H1 (cell line): ENCODE results near the gene SORD. TPM values are rescaled to one million over a fixed set of nuclear protein-coding genes. Genes with fewer than 3 reads are reported as not detected.
"Not testable (repeated sequence)": the region's sequence is repeated elsewhere in the genome, so short reads cannot be mapped to it uniquely, and the experiment has no call there.

Experiments
- CTCF ChIA-PET: fragments of 300-600 bp; sonication (Branson Sonifier 250); formaldehyde crosslinking; loops from one replicate; lab custom pipeline; 2021; ENCODE audit not compliant: partially characterized antibody; lab: Charles Lee
- POLR2A ChIA-PET: fragments of 300-600 bp; sonication (Branson Sonifier 250); formaldehyde crosslinking; loops from one replicate; lab custom pipeline; 2021; ENCODE audit warnings: inconsistent platforms; ENCODE audit not compliant: partially characterized antibody; lab: Charles Lee
- DNase-seq, 2 experiments: peaks; one replicate each; pipeline versions ENCODE4 v3.0.0 to v3.0.0-alpha.2; 2010 to 2022; ENCODE audit warnings: low spot score in 2 of 2, low read depth in 1 of 2, mixed read lengths in 1 of 2
- FAIRE-seq: peaks from 2 replicates; lab custom pipeline; 2011; peaks lifted over from hg19 to GRCh38; lab: Jason Lieb, UNC
- H2AFZ ChIP-seq: 2 replicates; pipeline ENCODE4 v1.8.1; 2012; ENCODE audit warnings: low read length, inconsistent platforms
- H2AK5ac ChIP-seq: 2 replicates; pipeline ENCODE4 v1.6.1; 2013; ENCODE audit warnings: low read depth, low read length
- H2BK120ac ChIP-seq: replicated peaks from 2 replicates; pipeline ENCODE3; 2013; ENCODE audit warnings: low read depth, low read length, inconsistent platforms
- H2BK12ac ChIP-seq: 2 replicates; pipeline ENCODE4 v1.6.1; 2013; ENCODE audit warnings: low read depth, low read length
- H2BK15ac ChIP-seq: 2 replicates; pipeline ENCODE4 v1.6.1; 2013; ENCODE audit warnings: low read length
- H2BK20ac ChIP-seq: 2 replicates; pipeline ENCODE4 v1.6.1; 2013; ENCODE audit warnings: low read length
- H2BK5ac ChIP-seq: 2 replicates; pipeline ENCODE4 v1.6.1; 2013; ENCODE audit warnings: low read depth, low read length
- H3K14ac ChIP-seq: 2 replicates; pipeline ENCODE4 v1.6.1; 2013; ENCODE audit warnings: inconsistent platforms; ENCODE audit not compliant: insufficient read length
- H3K18ac ChIP-seq: 2 replicates; pipeline ENCODE4 v1.6.1; 2013; ENCODE audit warnings: low read length; ENCODE audit errors: extremely low read depth
- H3K23ac ChIP-seq: 2 replicates; pipeline ENCODE4 v1.6.1; 2013; ENCODE audit warnings: inconsistent platforms; ENCODE audit not compliant: insufficient read length
- H3K23me2 ChIP-seq: 2 replicates; pipeline ENCODE4 v1.6.1; 2013; ENCODE audit warnings: low read depth, low read length
- H3K27ac ChIP-seq: 2 replicates; pipeline ENCODE4 v1.6.1; 2011; ENCODE audit warnings: low read depth, low read length, inconsistent platforms
- H3K27me3 ChIP-seq, 4 experiments: replicated peaks in 1 of 4; 1 replicate in 1 of 4; 2 replicates in 3 of 4; pipeline versions ENCODE4 v1.6.1 to v1.8.1; 2011 to 2013; ENCODE audit warnings: low read length in 3 of 4, mild to moderate bottlenecking in 3 of 4, inconsistent platforms in 2 of 4, mixed read lengths in 2 of 4, moderate library complexity in 1 of 4; ENCODE audit not compliant: control insufficient read depth in 3 of 4, insufficient read depth in 3 of 4; ENCODE audit errors: extremely low read depth in 1 of 4
- H3K36me3 ChIP-seq, 4 experiments: 2 replicates each; pipeline versions ENCODE4 v1.6.1 to v1.8.1; 2011 to 2013; ENCODE audit warnings: mild to moderate bottlenecking in 4 of 4, low read length in 3 of 4, moderate library complexity in 2 of 4, control low read depth in 1 of 4, inconsistent platforms in 1 of 4; ENCODE audit not compliant: insufficient read depth in 4 of 4, control insufficient read depth in 2 of 4
- H3K4ac ChIP-seq: replicated peaks from 2 replicates; pipeline ENCODE3; 2013; ENCODE audit warnings: low read length, low read depth, mixed read lengths, inconsistent platforms; ENCODE audit not compliant: insufficient read length
- H3K4me1 ChIP-seq, 4 experiments: replicated peaks in 1 of 4; 1 replicate in 1 of 4; 2 replicates in 3 of 4; pipeline versions ENCODE4 v1.6.1 to v1.8.1; 2011 to 2013; ENCODE audit warnings: low read length in 3 of 4, inconsistent platforms in 2 of 4, mixed read lengths in 1 of 4; ENCODE audit not compliant: insufficient read depth in 4 of 4, control insufficient read depth in 3 of 4
- H3K4me2 ChIP-seq, 2 experiments: 2 replicates each; pipeline versions ENCODE4 v1.6.1 to v1.8.1; 2011 to 2013; ENCODE audit warnings: low read depth in 2 of 2, low read length in 2 of 2, control low read depth in 1 of 2, inconsistent platforms in 1 of 2, mild to moderate bottlenecking in 1 of 2; ENCODE audit not compliant: insufficient read depth in 1 of 2
- H3K4me3 ChIP-seq, 4 experiments: fragments of 200-600, 300-600 bp in 1 of 4; sonication (generic), shearing (Covaris generic), sonication (Bioruptor Twin) in 1 of 4; 2 replicates each; pipeline versions ENCODE4 v1.5.1 to v1.8.1; 2011 to 2016; ENCODE audit warnings: low read length in 4 of 4, low read depth in 3 of 4, control low read depth in 2 of 4, inconsistent platforms in 2 of 4, mild to moderate bottlenecking in 2 of 4, mixed read lengths in 1 of 4, moderate library complexity in 1 of 4; ENCODE audit not compliant: insufficient read depth in 2 of 4; ENCODE audit errors: extremely low read depth in 1 of 4
- H3K56ac ChIP-seq: replicated peaks from 2 replicates; pipeline ENCODE3; 2013; ENCODE audit warnings: low read depth, mild to moderate bottlenecking, mixed read lengths, low read length, inconsistent platforms; ENCODE audit not compliant: insufficient read length
- H3K79me1 ChIP-seq: 2 replicates; pipeline ENCODE4 v1.6.1; 2013; ENCODE audit warnings: low read depth, low read length, control low read depth
- H3K79me2 ChIP-seq, 2 experiments: 2 replicates each; pipeline versions ENCODE4 v1.6.1 to v1.8.1; 2012 to 2013; ENCODE audit warnings: low read length in 2 of 2, mild to moderate bottlenecking in 2 of 2, inconsistent platforms in 1 of 2; ENCODE audit not compliant: insufficient read depth in 2 of 2, control insufficient read depth in 1 of 2
- H3K9ac ChIP-seq, 4 experiments: replicated peaks in 1 of 4; 1 replicate in 1 of 4; 2 replicates in 3 of 4; pipeline versions ENCODE4 v1.6.1 to v1.8.1; 2011 to 2013; ENCODE audit warnings: low read depth in 3 of 4, low read length in 3 of 4, control low read depth in 2 of 4, mild to moderate bottlenecking in 2 of 4, moderate library complexity in 2 of 4, inconsistent platforms in 1 of 4; ENCODE audit errors: extremely low read depth in 1 of 4
- H3K9me3 ChIP-seq, 2 experiments: 2 replicates each; pipeline versions ENCODE4 v1.6.1 to v1.8.1; 2012 to 2013; ENCODE audit warnings: mild to moderate bottlenecking in 2 of 2, moderate library complexity in 2 of 2, control low read depth in 1 of 2, inconsistent platforms in 1 of 2, low read depth in 1 of 2, low read length in 1 of 2, mixed read lengths in 1 of 2; ENCODE audit not compliant: insufficient read depth in 2 of 2
- H4K20me1 ChIP-seq, 2 experiments: replicated peaks in 1 of 2; 2 replicates each; pipeline versions ENCODE3 to v1.8.1; 2011 to 2013; ENCODE audit warnings: inconsistent platforms in 2 of 2, low read length in 2 of 2, mild to moderate bottlenecking in 1 of 2; ENCODE audit not compliant: insufficient read depth in 2 of 2, control insufficient read depth in 1 of 2
- H4K5ac ChIP-seq: 2 replicates; pipeline ENCODE4 v1.6.1; 2013; ENCODE audit warnings: low read length, low read depth, mixed read lengths, inconsistent platforms; ENCODE audit not compliant: insufficient read length
- H4K8ac ChIP-seq: 2 replicates; pipeline ENCODE4 v1.8.0; 2013; ENCODE audit warnings: mild to moderate bottlenecking, moderate library complexity, low read length, inconsistent platforms; ENCODE audit not compliant: insufficient read depth; ENCODE audit errors: extremely low read depth
- H4K91ac ChIP-seq: replicated peaks from 2 replicates; pipeline ENCODE3; 2013; ENCODE audit warnings: low read length, mixed read lengths, inconsistent platforms; ENCODE audit not compliant: insufficient read length
- WGBS, 2 experiments: shearing (Covaris generic) in 1 of 2; methylation state at CpG; one replicate each; pipeline versions ENCODE4 v1.1.6 to v1.1.7; 2013 to 2015; ENCODE audit warnings: low lambda C conversion rate in 2 of 2, mixed read lengths in 2 of 2, inconsistent platforms in 1 of 2, low coverage in 1 of 2, missing lambda C conversion rate in 1 of 2; ENCODE audit not compliant: insufficient replicate concordance in 2 of 2, insufficient coverage in 1 of 2, insufficient read length in 1 of 2; ENCODE audit errors: extremely low coverage in 1 of 2, missing lambda C conversion rate in 1 of 2; 5-methylcytosine and 5-hydroxymethylcytosine counted together
- polyA plus RNA-seq, 7 experiments: library from polyadenylated mRNA; depleted of rRNA in 3 of 7; stranded (reverse) in 5 of 7; unstranded in 2 of 7; fragments of >200 nt in 5 of 7; fragments of 200-250 nt in 2 of 7; gene quantifications; 1 replicate in 5 of 7; 2 replicates in 1 of 7; 4 replicates in 1 of 7; pipeline versions ENCODE4 v1.2.1 to v1.2.3, GENCODE V29; 2011 to 2013; ENCODE audit warnings: missing spikeins in 2 of 7, mixed read lengths in 2 of 7
- total RNA-seq: library from RNA; stranded (reverse); fragmentation: NEBNext Ultra II Directional; extraction: Animal tissue kit (Norgen Biotek cat#: 25700); gene quantifications from 2 replicates; pipeline ENCODE4 v1.2.1, GENCODE V29; 2021

SORD gene
- total and polyA plus RNA-seq, 2 of the 8 experiments (the other 6 are each of a cell fraction or from before 2014, with no cell fraction given): 52.6 to 75.8 TPM

DNA sequence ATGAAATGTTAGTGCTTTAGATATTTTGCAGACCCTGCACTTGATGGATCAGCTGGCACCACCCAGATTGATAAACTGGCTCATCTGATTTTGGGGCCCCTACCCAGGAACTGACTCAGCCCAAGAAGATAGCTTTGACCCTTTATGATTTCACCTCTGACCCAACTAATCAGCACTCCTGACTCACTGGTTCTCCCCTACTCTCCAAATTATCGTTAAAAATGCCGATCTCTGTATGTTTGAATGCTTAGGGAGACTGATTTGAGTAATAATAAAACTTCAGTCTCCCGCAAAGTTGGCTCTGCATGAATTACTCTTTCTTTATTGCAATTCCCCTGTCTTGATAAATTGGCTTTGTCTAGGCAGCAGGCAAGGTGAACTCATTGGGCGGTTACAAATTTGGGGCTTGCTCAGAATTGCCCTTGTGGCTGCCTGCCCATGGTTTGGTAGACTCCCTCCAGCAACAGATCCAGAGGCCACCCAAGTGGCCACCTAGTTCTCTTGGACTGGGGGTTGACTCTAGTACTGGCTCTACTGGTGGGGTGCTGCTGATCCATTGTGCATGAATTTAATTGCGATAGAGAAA is 18.3 kb upstream of the SORD start:
- H3K4me1 ChIP-seq, H3K4me2 ChIP-seq, H3K4me3 ChIP-seq, H4K20me1 ChIP-seq, FAIRE-seq, H3K79me2 ChIP-seq, H4K5ac ChIP-seq, H3K14ac ChIP-seq, H4K8ac ChIP-seq, H3K56ac ChIP-seq, H2BK12ac ChIP-seq, H3K27me3 ChIP-seq, H3K27ac ChIP-seq, H2BK20ac ChIP-seq, H3K23ac ChIP-seq, H2BK15ac ChIP-seq, H2AFZ ChIP-seq, H4K91ac ChIP-seq, H3K18ac ChIP-seq, H3K9ac ChIP-seq, H3K36me3 ChIP-seq, H3K23me2 ChIP-seq, H2AK5ac ChIP-seq, H2BK120ac ChIP-seq, POLR2A ChIA-PET, H3K79me1 ChIP-seq, DNase-seq, H3K9me3 ChIP-seq, H3K4ac ChIP-seq, H2BK5ac ChIP-seq: not testable (repeated sequence)
- CTCF ChIA-PET: interaction anchor here (1.6 kb wide), 1 partner anchor 32 kb away, joined by 3 read pairs; no protein-coding TSS in a partner anchor
- 97% methylated on average over 5 of the region's 5 CpGs; no CpG with 5 or more reads in 1 of the 2 experiments for WGBS, 2 experiments
